Activated T-helper 2 cell treated with anti-CD3 and anti-CD28 coated beads, Interferon-gamma antibody, Interleukin-2, Interleukin-4, amounts not matched to agents 10 μg/mL and 5 μg/mL and 100 μg/mL, durations not matched to agents 14 hours and 24 hours and 36 hours (primary cell): ENCODE measurements around the gene DMBX1. TPM values are rescaled to one million over a fixed set of nuclear protein-coding genes. Genes with fewer than 3 reads are reported as not detected.
A peak's percentile ranks its signal among the peaks of the same experiment; 100 is the strongest.

ENCODE experiments used
- DNase-seq: peaks from one replicate; pipeline ENCODE4 v3.0.0; 2021; ENCODE audit warnings: low spot score
- H3K27ac Mint-ChIP-seq: one replicate; pipeline ENCODE4 v1.8.0; 2021; ENCODE audit warnings: mixed read lengths
- H3K27me3 Mint-ChIP-seq: one replicate; pipeline ENCODE4 v1.8.0; 2021; ENCODE audit warnings: low read depth, mixed read lengths
- H3K36me3 Mint-ChIP-seq: one replicate; pipeline ENCODE4 v1.8.0; 2021; ENCODE audit warnings: low read depth, mixed read lengths
- H3K4me1 Mint-ChIP-seq: one replicate; pipeline ENCODE4 v1.8.0; 2021; ENCODE audit warnings: low read depth, mixed read lengths
- H3K4me3 Mint-ChIP-seq: one replicate; pipeline ENCODE4 v1.8.0; 2021; ENCODE audit warnings: low read depth, mild to moderate bottlenecking, moderate library complexity, mixed read lengths
- H3K9me3 Mint-ChIP-seq: one replicate; pipeline ENCODE4 v1.8.0; 2021; ENCODE audit warnings: mixed read lengths
- intact Hi-C: fragments of 100-400 bp; cut with micrococcal nuclease; formaldehyde crosslinking; loops from one replicate; pipeline ENCODE4 v1.15.1; 2023
- total RNA-seq: library from RNA; stranded (reverse); gene quantifications from 2 replicates; pipeline ENCODE4 v1.2.3, GENCODE V29; 2022

Gene DMBX1
- not detected in 2 replicates for total RNA-seq

GRCh38 chr1:46489638-46490405 lies at the start of gene DMBX1:
DMBX1 (plus strand) TSS chr1:46489836; CDS start chr1:46507011, 17,175 bp downstream.
- Mint-ChIP-seq H3K27ac (peak within 1 kb of the TSS; percentile 10), H3K9me3 (no peaks in the 10 kb centered on the region), H3K4me1 (peaks cover 17% of the 10 kb centered on the region), H3K27me3 (peaks cover 90% of the 10 kb centered on the region), H3K36me3 (no peaks in the 10 kb centered on the region), H3K4me3 (peak within 1 kb of the TSS; percentile 67)
- DNase-seq: peak; percentile 20
- intact Hi-C loops: loop anchor here (2.0 to 5.0 kb wide), 3 partner anchors 47 to 947 kb away; partner anchors contain the start of genes FOXD2 and TAL1

DNA sequence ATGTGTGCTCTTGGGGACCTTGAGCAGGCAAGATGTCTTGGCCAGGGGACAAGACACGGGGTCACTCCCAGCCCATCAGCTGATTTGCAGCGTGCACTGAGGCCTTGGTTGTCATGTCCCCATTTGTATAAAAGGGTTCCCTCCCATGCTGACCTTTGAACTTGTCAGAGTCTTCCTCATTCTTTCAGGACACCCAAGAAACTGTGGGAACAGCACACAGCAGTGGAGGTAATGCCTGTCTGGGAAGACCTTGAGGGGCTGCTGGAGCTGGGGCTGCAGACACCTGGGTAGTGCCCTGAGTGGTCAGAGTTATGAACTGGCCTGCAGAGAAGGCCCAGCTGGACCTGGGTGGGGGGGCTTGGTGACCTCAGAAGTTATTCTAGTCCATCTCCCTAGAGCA lies 49.2 kb upstream of the DMBX1 start:
- no peak for DNase-seq
- no peaks in the 10 kb centered on the region for H3K36me3 Mint-ChIP-seq
- peaks cover 16% of the 10 kb centered on the region for H3K27me3 Mint-ChIP-seq
- no peak overlapping the region for H3K4me3 Mint-ChIP-seq
- intact Hi-C loops: no loop called here
- H3K9me3 Mint-ChIP-seq: no peaks in the 10 kb centered on the region
- no peak overlapping the region for H3K27ac Mint-ChIP-seq
- H3K4me1 Mint-ChIP-seq: peaks cover 10% of the 10 kb centered on the region

- H3K4me1 Mint-ChIP-seq: peaks cover 7% of the 10 kb centered on the region
- H3K27me3 Mint-ChIP-seq: peaks cover 35% of the 10 kb centered on the region
- H3K36me3 Mint-ChIP-seq: no peaks in the 10 kb centered on the region
- H3K4me3 Mint-ChIP-seq: peak overlapping the region; percentile 75
- DNase-seq: peak; percentile 57
- H3K9me3 Mint-ChIP-seq: no peaks in the 10 kb centered on the region
- peak overlapping the region; percentile 62 for H3K27ac Mint-ChIP-seq
- intact Hi-C loops: loop anchor here (1.0 to 2.0 kb wide), 2 partner anchors 48 to 86 kb away; no protein-coding TSS in a partner anchor
Measured at GRCh38 chr1:46442317-46443161, 47.1 kb upstream of the DMBX1 start.

GRCh38 chr1:46444466-46444865 lies 45.2 kb upstream of the DMBX1 start:
- Mint-ChIP-seq H3K27me3 (peaks cover 51% of the 10 kb centered on the region), H3K27ac (no peak overlapping the region), H3K9me3 (no peaks in the 10 kb centered on the region), H3K4me1 (peaks cover 7% of the 10 kb centered on the region), H3K36me3 (no peaks in the 10 kb centered on the region), H3K4me3 (no peak overlapping the region)
- DNase-seq: no peak
- intact Hi-C loops: no loop called here

DNA sequence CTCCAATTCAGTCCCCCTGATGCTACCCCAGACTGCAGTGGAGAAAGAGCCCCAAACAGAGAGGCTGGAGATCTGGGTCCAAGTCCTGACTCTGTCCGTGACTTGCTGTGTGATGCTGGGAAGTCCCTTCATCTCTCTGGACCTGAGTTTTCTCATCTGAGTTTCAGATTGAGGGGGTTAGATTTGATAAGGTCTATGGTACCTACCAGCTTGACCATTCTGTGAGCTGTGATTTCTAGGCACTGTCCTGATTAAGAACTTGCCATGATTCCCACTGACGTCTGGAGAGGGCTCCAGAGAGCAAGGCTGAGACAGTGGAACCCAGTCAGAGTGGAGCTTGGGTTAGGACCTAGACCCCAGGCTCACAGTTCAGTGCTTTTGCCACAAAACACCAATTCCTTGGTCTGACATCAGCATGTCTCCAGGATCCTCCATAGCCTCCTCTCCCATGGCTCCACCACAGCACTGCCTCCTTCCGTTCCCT lies 43.8 kb upstream of the DMBX1 start:
- Mint-ChIP-seq H3K4me3 (no peak overlapping the region), H3K27me3 (peaks cover 56% of the 10 kb centered on the region), H3K4me1 (peaks cover 7% of the 10 kb centered on the region), H3K27ac (no peak overlapping the region), H3K36me3 (no peaks in the 10 kb centered on the region), H3K9me3 (no peaks in the 10 kb centered on the region)
- intact Hi-C loops: no loop called here
- no peak for DNase-seq

DNA sequence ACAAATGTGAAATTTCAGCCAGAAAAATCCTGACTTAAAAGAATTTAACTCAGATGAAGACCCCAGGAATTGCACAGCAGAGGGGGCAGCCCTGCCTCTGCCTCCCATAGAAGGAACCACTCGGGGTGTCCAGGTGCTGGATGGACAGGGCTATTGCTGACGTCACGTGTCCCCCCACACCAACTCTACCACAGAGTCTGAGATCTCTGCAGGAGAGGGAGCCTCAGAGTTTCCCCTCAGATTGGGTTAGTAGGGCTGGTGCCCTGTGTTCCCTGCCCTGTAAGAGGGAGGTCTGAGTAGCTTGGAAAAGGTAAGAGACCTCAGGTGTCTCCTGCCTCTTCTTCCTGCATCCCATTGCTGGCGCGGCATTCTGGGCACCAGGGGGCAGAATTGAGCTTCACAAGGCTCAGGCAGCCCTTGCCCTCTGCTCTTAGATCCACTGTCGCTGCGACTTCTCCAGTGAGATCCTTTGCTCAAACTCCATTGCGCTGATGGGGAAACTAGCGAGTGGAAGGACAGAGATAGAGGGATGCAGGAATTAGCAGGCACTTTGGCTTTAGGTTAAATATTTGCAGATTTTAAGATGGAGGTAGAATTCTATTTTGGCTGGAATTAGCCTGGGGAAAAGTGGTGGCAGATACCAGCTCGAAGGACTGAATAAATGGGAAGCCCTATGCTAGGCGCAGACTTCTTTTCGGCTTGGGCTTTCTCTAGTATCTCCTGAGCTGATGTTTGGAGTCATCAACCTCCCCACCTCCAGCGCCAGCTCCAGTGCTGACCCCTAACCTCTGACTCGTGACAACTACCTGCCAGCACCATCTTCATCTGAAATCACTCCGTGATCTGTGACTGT lies 42.8 kb upstream of the DMBX1 start:
- Mint-ChIP-seq H3K27ac (no peak overlapping the region), H3K4me3 (no peak overlapping the region), H3K36me3 (no peaks in the 10 kb centered on the region), H3K9me3 (no peaks in the 10 kb centered on the region), H3K27me3 (peaks cover 65% of the 10 kb centered on the region), H3K4me1 (peaks cover 7% of the 10 kb centered on the region)
- peak; percentile 56 for DNase-seq
- intact Hi-C loops: loop anchor here (1.0 kb wide), 1 partner anchor 81 kb away; no protein-coding TSS in a partner anchor

DNA sequence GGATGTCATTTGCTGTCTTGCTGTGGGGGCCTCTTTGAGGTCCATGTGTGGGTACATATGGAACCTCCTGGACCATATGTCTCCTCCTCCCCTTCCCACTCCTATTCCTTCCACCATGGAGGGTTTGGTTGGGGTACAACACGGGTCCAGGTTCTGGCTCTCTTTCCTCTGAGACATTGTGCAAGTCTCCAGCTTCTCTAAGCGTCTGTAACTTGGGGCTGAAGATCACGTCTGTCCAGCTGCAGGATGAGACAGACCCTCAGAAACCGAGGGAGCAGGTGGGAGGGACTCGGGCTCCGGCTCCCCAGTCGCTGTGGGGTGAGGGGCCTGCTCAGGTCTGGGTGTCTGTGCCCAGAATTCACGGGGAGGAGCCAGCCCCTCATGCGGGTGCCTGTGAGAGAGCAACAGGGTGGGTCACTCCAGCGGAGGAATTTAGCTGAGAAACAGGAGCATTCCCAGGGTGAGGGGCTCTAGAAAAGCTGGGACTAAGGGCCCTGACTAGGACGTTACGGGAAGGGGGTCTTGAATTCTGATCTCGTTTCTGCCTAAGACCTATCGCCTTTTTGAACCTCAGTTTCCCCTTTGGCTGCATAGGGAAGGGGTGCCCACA lies 42.0 kb upstream of the DMBX1 start:
- intact Hi-C loops: loop anchor here (1.0 kb wide), 1 partner anchor 81 kb away; no protein-coding TSS in a partner anchor
- peaks cover 66% of the 10 kb centered on the region for H3K27me3 Mint-ChIP-seq
- H3K4me1 Mint-ChIP-seq: peaks cover 3% of the 10 kb centered on the region
- no peaks in the 10 kb centered on the region for H3K36me3 Mint-ChIP-seq
- no peak overlapping the region for H3K4me3 Mint-ChIP-seq
- no peaks in the 10 kb centered on the region for H3K9me3 Mint-ChIP-seq
- H3K27ac Mint-ChIP-seq: no peak overlapping the region
- no peak for DNase-seq

DNA sequence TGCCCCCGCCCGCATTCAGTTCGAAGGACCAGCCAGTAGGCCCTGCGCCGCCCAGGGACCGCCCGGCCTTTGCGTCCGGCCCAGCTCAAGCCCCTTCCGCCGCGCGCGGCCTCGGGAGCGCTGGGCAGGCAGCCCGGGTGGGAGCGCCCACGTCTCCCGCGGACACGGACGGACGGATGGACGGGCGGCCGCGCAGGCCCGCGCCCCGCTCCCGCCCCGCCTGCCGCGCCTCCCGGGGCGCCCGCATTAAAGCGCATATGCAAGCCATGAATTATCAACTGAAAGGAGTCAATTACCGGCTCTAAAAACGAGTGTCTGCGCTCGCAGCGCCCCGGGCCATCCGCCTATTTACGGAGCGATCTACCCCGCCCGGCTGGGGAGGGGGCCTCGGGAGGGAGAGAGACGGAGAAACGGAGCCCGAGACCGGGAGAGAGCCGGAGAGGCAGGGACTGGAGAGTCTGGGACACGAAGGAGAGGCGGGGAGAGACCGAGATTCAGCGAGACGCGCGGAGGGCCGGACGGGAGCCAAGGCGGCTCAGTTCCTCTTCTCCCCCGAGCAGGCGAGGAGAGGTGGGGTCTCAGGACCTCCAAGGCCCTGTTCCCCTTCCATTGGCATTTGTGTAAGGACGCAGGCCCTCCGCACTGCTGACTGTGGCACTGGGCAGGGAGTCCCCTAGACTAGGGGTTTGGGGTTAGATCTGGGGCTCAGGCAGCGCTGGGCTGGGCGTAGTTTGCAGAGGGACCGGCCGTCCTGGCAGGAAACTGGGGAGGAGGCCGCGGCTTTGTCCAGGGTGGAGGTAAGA lies 41.3 kb upstream of the DMBX1 start:
- Mint-ChIP-seq H3K27ac (no peak overlapping the region), H3K4me1 (no peaks in the 10 kb centered on the region), H3K9me3 (no peaks in the 10 kb centered on the region), H3K27me3 (peaks cover 66% of the 10 kb centered on the region), H3K4me3 (no peak overlapping the region), H3K36me3 (no peaks in the 10 kb centered on the region)
- DNase-seq: no peak
- intact Hi-C loops: no loop called here

GRCh38 chr1:46449223-46450159 lies 40.1 kb upstream of the DMBX1 start:
- H3K36me3 Mint-ChIP-seq: no peaks in the 10 kb centered on the region
- no peak overlapping the region for H3K27ac Mint-ChIP-seq
- no peaks in the 10 kb centered on the region for H3K4me1 Mint-ChIP-seq
- DNase-seq: no peak
- intact Hi-C loops: no loop called here
- H3K4me3 Mint-ChIP-seq: no peak overlapping the region
- peaks cover 64% of the 10 kb centered on the region for H3K27me3 Mint-ChIP-seq
- H3K9me3 Mint-ChIP-seq: no peaks in the 10 kb centered on the region

- H3K9me3 Mint-ChIP-seq: no peaks in the 10 kb centered on the region
- peaks cover 64% of the 10 kb centered on the region for H3K27me3 Mint-ChIP-seq
- H3K27ac Mint-ChIP-seq: no peak overlapping the region
- no peaks in the 10 kb centered on the region for H3K36me3 Mint-ChIP-seq
- H3K4me1 Mint-ChIP-seq: no peaks in the 10 kb centered on the region
- intact Hi-C loops: no loop called here
- H3K4me3 Mint-ChIP-seq: no peak overlapping the region
- no peak for DNase-seq
Measured at GRCh38 chr1:46450160-46450517, 39.5 kb upstream of the DMBX1 start.
